Amniotic epithelial cell (primary cell): ENCODE measurements around the gene ZAP70.
"Not testable (repeated sequence)": the region's sequence is repeated elsewhere in the genome, so short reads cannot be mapped to it uniquely, and the experiment has no call there.

Experiments
- DNase-seq: peaks from one replicate; pipeline ENCODE4 v3.0.0-alpha.2; 2010; ENCODE audit warnings: low read depth

The ZAP70 gene

GRCh38 chr2:97698530-97698929 lies 14.8 kb upstream of the ZAP70 start:
- DNase-seq = no peak

- peak; percentile 55 for DNase-seq
Observed at GRCh38 chr2:97699765-97700444, 13.5 kb upstream of the ZAP70 start.

GRCh38 chr2:97701186-97701585 lies 12.2 kb upstream of the ZAP70 start:
- no peak for DNase-seq

GRCh38 chr2:97701851-97702465 lies 11.4 kb upstream of the ZAP70 start:
- no peak for DNase-seq

GRCh38 chr2:97702731-97703470 lies 10.5 kb upstream of the ZAP70 start:
- no peak for DNase-seq

GRCh38 chr2:97703741-97704140 lies 9.6 kb upstream of the ZAP70 start:
- no peak for DNase-seq

GRCh38 chr2:97704989-97705388 lies 8.4 kb upstream of the ZAP70 start:
- DNase-seq = no peak

GRCh38 chr2:97706112-97706511 lies 7.3 kb upstream of the ZAP70 start:
- no peak for DNase-seq

- no peak for DNase-seq
Observed at GRCh38 chr2:97706708-97707345, 6.5 kb upstream of the ZAP70 start.

GRCh38 chr2:97707362-97708047 lies 5.9 kb upstream of the ZAP70 start:
- DNase-seq = no peak

- DNase-seq = no peak
Observed at GRCh38 chr2:97708048-97708380, 5.4 kb upstream of the ZAP70 start.

GRCh38 chr2:97708608-97709007 lies 4.8 kb upstream of the ZAP70 start:
- no peak for DNase-seq

GRCh38 chr2:97711394-97711711 lies 2.0 kb upstream of the ZAP70 start:
- DNase-seq = no peak

GRCh38 chr2:97712175-97712574 lies 1.2 kb upstream of the ZAP70 start:
- not testable (repeated sequence) for DNase-seq

- DNase-seq = no peak
Observed at GRCh38 chr2:97712693-97713295, 582 bp upstream of the ZAP70 start.

- no peak for DNase-seq
Observed at GRCh38 chr2:97714084-97714949, 941 bp downstream of the ZAP70 start.

GRCh38 chr2:97714950-97715652 lies 1.7 kb downstream of the ZAP70 start:
- no peak for DNase-seq

- no peak for DNase-seq
Observed at GRCh38 chr2:97715951-97716694, 2.7 kb downstream of the ZAP70 start.

- DNase-seq = no peak
Observed at GRCh38 chr2:97716695-97717612, 3.6 kb downstream of the ZAP70 start.
